Mesenchymal stem cell (in vitro differentiated cells and primary cell): ENCODE measurements around the gene OXCT2.
"Not testable (repeated sequence)": the region's sequence is repeated elsewhere in the genome, so short reads cannot be mapped to it uniquely, and the experiment has no call there.

Experiments used
- DNase-seq: peaks from one replicate; pipeline ENCODE4 v3.0.0-alpha.2; 2013
- H2AFZ ChIP-seq: one replicate; pipeline ENCODE4 v1.6.1; 2013; ENCODE audit warnings: low read depth, mild to moderate bottlenecking, control low read depth, inconsistent platforms, low read length, moderate library complexity
- H2AK5ac ChIP-seq: 2 replicates; pipeline ENCODE4 v1.6.1; 2013; ENCODE audit warnings: low read length, moderate library complexity, mild to moderate bottlenecking, inconsistent platforms; ENCODE audit not compliant: severe bottlenecking
- H2BK120ac ChIP-seq: one replicate; pipeline ENCODE4 v1.6.1; 2013; ENCODE audit warnings: low read depth, mild to moderate bottlenecking, inconsistent platforms, low read length, moderate library complexity
- H2BK12ac ChIP-seq, 2 experiments: one replicate each; pipeline ENCODE4 v1.6.1; 2013; ENCODE audit warnings: inconsistent platforms in 2 of 2, low read length in 2 of 2, mild to moderate bottlenecking in 2 of 2, moderate library complexity in 2 of 2, control low read depth in 1 of 2
- H2BK15ac ChIP-seq: one replicate; pipeline ENCODE4 v1.6.1; 2013; ENCODE audit warnings: mild to moderate bottlenecking, low read depth, inconsistent platforms; ENCODE audit not compliant: poor library complexity, severe bottlenecking
- H2BK5ac ChIP-seq: 2 replicates; pipeline ENCODE4 v1.6.1; 2013; ENCODE audit warnings: low read depth, mild to moderate bottlenecking, low read length, control low read depth, inconsistent platforms; ENCODE audit not compliant: poor library complexity, severe bottlenecking
- H3K14ac ChIP-seq, 2 experiments: one replicate each; pipeline ENCODE4 v1.6.1; 2013; ENCODE audit warnings: inconsistent platforms in 2 of 2, low read length in 2 of 2, control low read depth in 1 of 2, mild to moderate bottlenecking in 1 of 2, moderate library complexity in 1 of 2
- H3K18ac ChIP-seq, 2 experiments: one replicate each; pipeline ENCODE4 v1.6.1; 2013; ENCODE audit warnings: inconsistent platforms in 2 of 2, low read length in 2 of 2, control low read depth in 1 of 2, low read depth in 1 of 2, mild to moderate bottlenecking in 1 of 2
- H3K23ac ChIP-seq, 2 experiments: one replicate each; pipeline ENCODE4 v1.6.1; 2013; ENCODE audit warnings: inconsistent platforms in 2 of 2, low read length in 2 of 2, mild to moderate bottlenecking in 2 of 2, moderate library complexity in 2 of 2, control low read depth in 1 of 2
- H3K27ac ChIP-seq: 2 replicates; pipeline ENCODE4 v1.5.1; 2013; ENCODE audit warnings: mild to moderate bottlenecking, moderate library complexity, low read length, control low read depth, inconsistent platforms; ENCODE audit not compliant: poor library complexity, severe bottlenecking
- H3K27me3 ChIP-seq, 2 experiments: 2 replicates each; pipeline versions ENCODE4 v1.6.1 to v1.7.0; 2013; ENCODE audit warnings: low read length in 2 of 2, mild to moderate bottlenecking in 2 of 2, moderate library complexity in 2 of 2, control low read depth in 1 of 2, inconsistent platforms in 1 of 2; ENCODE audit not compliant: control insufficient read depth in 1 of 2, insufficient read depth in 1 of 2
- H3K36me3 ChIP-seq, 2 experiments: 2 replicates each; pipeline versions ENCODE4 v1.6.1 to v1.7.0; 2013; ENCODE audit warnings: low read length in 2 of 2, control low read depth in 1 of 2, inconsistent platforms in 1 of 2, low read depth in 1 of 2, mild to moderate bottlenecking in 1 of 2; ENCODE audit not compliant: insufficient read depth in 2 of 2, control insufficient read depth in 1 of 2
- H3K4ac ChIP-seq, 2 experiments: one replicate each; pipeline ENCODE4 v1.6.1; 2013; ENCODE audit warnings: inconsistent platforms in 2 of 2, low read length in 2 of 2, mild to moderate bottlenecking in 2 of 2, moderate library complexity in 2 of 2, control low read depth in 1 of 2, low read depth in 1 of 2
- H3K4me1 ChIP-seq: 2 replicates; pipeline ENCODE4 v1.6.1; 2013; ENCODE audit warnings: low read depth, low read length, control low read depth; ENCODE audit not compliant: control insufficient read depth, insufficient read depth
- H3K4me2 ChIP-seq: 2 replicates; pipeline ENCODE4 v1.6.1; 2013; ENCODE audit warnings: low read length, mild to moderate bottlenecking, inconsistent platforms; ENCODE audit not compliant: poor library complexity, severe bottlenecking
- H3K4me3 ChIP-seq, 2 experiments: 2 replicates each; pipeline versions ENCODE4 v1.5.1 to v1.7.0; 2013; ENCODE audit warnings: low read length in 2 of 2, mild to moderate bottlenecking in 2 of 2, control low read depth in 1 of 2, low read depth in 1 of 2; ENCODE audit not compliant: insufficient read depth in 1 of 2
- H3K79me1 ChIP-seq: replicated peaks from 2 replicates; pipeline ENCODE4 v1.6.1; 2013; ENCODE audit warnings: mild to moderate bottlenecking, control low read depth, low read length, inconsistent platforms; ENCODE audit not compliant: poor library complexity, severe bottlenecking
- H3K9ac ChIP-seq: 2 replicates; pipeline ENCODE4 v1.7.0; 2013; ENCODE audit warnings: mild to moderate bottlenecking, low read length, moderate library complexity
- H3K9me3 ChIP-seq: 2 replicates; pipeline ENCODE4 v1.7.0; 2013; ENCODE audit warnings: mild to moderate bottlenecking, low read length; ENCODE audit not compliant: control insufficient read depth
- H4K8ac ChIP-seq: one replicate; pipeline ENCODE4 v1.6.1; 2013; ENCODE audit warnings: inconsistent platforms, mild to moderate bottlenecking, low read length, moderate library complexity
- H4K91ac ChIP-seq: one replicate; pipeline ENCODE4 v1.6.1; 2013; ENCODE audit warnings: mild to moderate bottlenecking, low read length, inconsistent platforms
- WGBS: methylation state at CpG from one replicate; pipeline ENCODE4 v1.1.7; 2013; ENCODE audit warnings: mixed read lengths; 5-methylcytosine and 5-hydroxymethylcytosine counted together

Gene OXCT2

GRCh38 chr1:39788758-39789570 lies 17.8 kb upstream of the OXCT2 start, which contains the start of gene BMP8B:
Gene BMP8B (minus strand): TSS chr1:39788865. CDS start chr1:39788485, 380 bp downstream.
- Histone ChIP-seq H3K27ac (no peak within 1 kb of the TSS), H2BK5ac (no peak within 1 kb of the TSS), H3K18ac (no peak within 1 kb of the TSS), H3K4me1 (peaks cover 11% of the 10 kb centered on the region), H3K4me3 (peak within 1 kb of the TSS in 1 of 2 experiments; percentile 51), H3K27me3 (peaks cover 43 to 59% of the 10 kb centered on the region in 2 experiments), H3K79me1 (no peaks in the 10 kb centered on the region), H3K14ac (no peak within 1 kb of the TSS), H2BK120ac (no peak within 1 kb of the TSS), H2BK15ac (peak within 1 kb of the TSS; percentile 69), H3K9me3 (no peaks in the 10 kb centered on the region), H4K8ac (no peak within 1 kb of the TSS), H3K4ac (no peak within 1 kb of the TSS), H3K36me3 (no peaks in the 10 kb centered on the region), H2AK5ac (no peak within 1 kb of the TSS), H3K23ac (peak within 1 kb of the TSS in 1 of 2 experiments; percentile 69), H2AFZ (peak within 1 kb of the TSS; percentile 42), H4K91ac (peak within 1 kb of the TSS; percentile 27), H3K4me2 (peak within 1 kb of the TSS; percentile 63), H3K9ac (no peak within 1 kb of the TSS), H2BK12ac (no peak within 1 kb of the TSS)
- 2% methylated on average over 48 of the region's 91 CpGs for WGBS
- peak; percentile 11 for DNase-seq

DNA sequence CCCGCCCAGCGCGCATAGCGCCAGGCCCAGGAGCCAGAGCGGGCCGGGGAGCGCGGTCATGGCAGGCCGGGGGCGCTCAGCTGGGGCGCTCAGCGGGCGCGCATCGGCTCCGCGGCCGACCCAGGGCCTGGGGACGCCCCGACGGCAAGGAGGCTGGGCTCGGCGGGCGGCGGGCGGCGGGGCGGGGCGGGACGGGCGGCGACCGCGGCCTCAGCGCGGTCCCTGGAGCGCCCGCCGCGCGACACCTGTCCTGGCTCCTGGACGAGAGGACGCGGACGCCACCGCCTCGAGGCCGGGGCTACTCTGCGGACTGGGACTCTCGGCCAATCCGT lies 17.2 kb upstream of the OXCT2 start:
- peak overlapping the region in 1 of 2 experiments; percentile 59 for H3K23ac ChIP-seq
- H3K4me1 ChIP-seq, result peaks cover 11% of the 10 kb centered on the region
- no peaks in the 10 kb centered on the region for H3K79me1 ChIP-seq
- no peak overlapping the region for H3K4ac ChIP-seq
- no peak for DNase-seq
- H3K4me3 ChIP-seq, result peak overlapping the region in 1 of 2 experiments; percentile 51
- peak overlapping the region; percentile 49 for H3K4me2 ChIP-seq
- H3K18ac ChIP-seq, result no peak overlapping the region
- no peak overlapping the region for H3K27ac ChIP-seq
- no peak overlapping the region for H2BK12ac ChIP-seq
- H4K91ac ChIP-seq, result peak overlapping the region; percentile 27
- no peak overlapping the region for H3K14ac ChIP-seq
- no peak overlapping the region for H2BK15ac ChIP-seq
- H3K9me3 ChIP-seq, result no peaks in the 10 kb centered on the region
- no peak overlapping the region for H2BK120ac ChIP-seq
- peaks cover 48 to 61% of the 10 kb centered on the region in 2 experiments for H3K27me3 ChIP-seq
- H3K36me3 ChIP-seq, result no peaks in the 10 kb centered on the region
- no peak overlapping the region for H2BK5ac ChIP-seq
- 1% methylated on average over 21 of the region's 51 CpGs for WGBS
- no peak overlapping the region for H2AK5ac ChIP-seq
- H2AFZ ChIP-seq, result no peak overlapping the region
- no peak overlapping the region for H3K9ac ChIP-seq
- no peak overlapping the region for H4K8ac ChIP-seq

- not testable (repeated sequence) for H3K9ac ChIP-seq
Measured at GRCh38 chr1:39787964-39788363, 16.8 kb upstream of the OXCT2 start.

DNA sequence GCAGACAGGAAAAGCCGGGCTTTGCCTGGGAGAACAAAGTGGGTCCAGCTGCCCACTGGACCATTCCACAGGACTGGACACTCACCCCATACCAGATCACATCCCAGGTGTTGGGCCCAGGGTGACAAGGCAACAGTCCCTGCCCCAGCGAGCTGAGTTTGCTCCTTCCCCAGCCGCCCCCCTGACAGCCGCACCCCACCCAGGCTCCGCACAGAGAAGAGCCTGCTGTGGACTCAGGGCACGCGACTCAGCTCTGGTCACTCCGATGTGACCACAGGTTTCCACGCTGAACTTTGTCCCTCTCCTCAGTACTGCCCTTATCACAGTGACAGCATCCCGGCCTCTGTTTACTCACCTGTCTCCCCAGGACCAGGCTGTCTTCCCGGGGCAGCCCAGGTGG lies 16.3 kb upstream of the OXCT2 start:
- no peak for DNase-seq
- Histone ChIP-seq H3K14ac (no peak overlapping the region), H2BK12ac (no peak overlapping the region), H3K79me1 (no peaks in the 10 kb centered on the region), H3K4me1 (peaks cover 11% of the 10 kb centered on the region), H3K18ac (no peak overlapping the region), H3K9ac (no peak overlapping the region), H2AK5ac (no peak overlapping the region), H4K8ac (no peak overlapping the region), H3K23ac (no peak overlapping the region), H2BK15ac (no peak overlapping the region), H3K27me3 (peaks cover 53 to 59% of the 10 kb centered on the region in 2 experiments), H3K4ac (no peak overlapping the region), H2AFZ (no peak overlapping the region), H2BK120ac (no peak overlapping the region), H3K36me3 (no peaks in the 10 kb centered on the region), H3K27ac (no peak overlapping the region), H2BK5ac (no peak overlapping the region), H3K9me3 (no peaks in the 10 kb centered on the region), H4K91ac (no peak overlapping the region), H3K4me2 (no peak overlapping the region), H3K4me3 (no peak overlapping the region)
- 77% methylated on average over 7 of the region's 11 CpGs for WGBS

More at GRCh38 chr1:39787964-39788363, 16.8 kb upstream of the OXCT2 start:
- H2BK15ac ChIP-seq, H3K4me3 ChIP-seq, H2AFZ ChIP-seq, H3K36me3 ChIP-seq, H3K18ac ChIP-seq, H4K91ac ChIP-seq, H3K79me1 ChIP-seq, H2BK120ac ChIP-seq, DNase-seq, H3K14ac ChIP-seq, H4K8ac ChIP-seq, H3K4me2 ChIP-seq, H3K4ac ChIP-seq, H3K9me3 ChIP-seq, H2BK5ac ChIP-seq, H3K27ac ChIP-seq, H2AK5ac ChIP-seq, H2BK12ac ChIP-seq, H3K23ac ChIP-seq: not testable (repeated sequence)
- Histone ChIP-seq H3K27me3 (peaks cover 53 to 62% of the 10 kb centered on the region in 2 experiments), H3K4me1 (peaks cover 11% of the 10 kb centered on the region)
- 14% methylated on average over 10 of the region's 55 CpGs for WGBS
